ENCODE data around the gene TAF7L. TPM values are rescaled to one million over a fixed set of nuclear protein-coding genes. Genes with fewer than 3 reads are reported as not detected.
A peak's percentile ranks its signal among the peaks of the same experiment; 100 is the strongest.

TAF7L gene
- total RNA-seq, 1 experiment from 2014 or later, result not detected

DNA sequence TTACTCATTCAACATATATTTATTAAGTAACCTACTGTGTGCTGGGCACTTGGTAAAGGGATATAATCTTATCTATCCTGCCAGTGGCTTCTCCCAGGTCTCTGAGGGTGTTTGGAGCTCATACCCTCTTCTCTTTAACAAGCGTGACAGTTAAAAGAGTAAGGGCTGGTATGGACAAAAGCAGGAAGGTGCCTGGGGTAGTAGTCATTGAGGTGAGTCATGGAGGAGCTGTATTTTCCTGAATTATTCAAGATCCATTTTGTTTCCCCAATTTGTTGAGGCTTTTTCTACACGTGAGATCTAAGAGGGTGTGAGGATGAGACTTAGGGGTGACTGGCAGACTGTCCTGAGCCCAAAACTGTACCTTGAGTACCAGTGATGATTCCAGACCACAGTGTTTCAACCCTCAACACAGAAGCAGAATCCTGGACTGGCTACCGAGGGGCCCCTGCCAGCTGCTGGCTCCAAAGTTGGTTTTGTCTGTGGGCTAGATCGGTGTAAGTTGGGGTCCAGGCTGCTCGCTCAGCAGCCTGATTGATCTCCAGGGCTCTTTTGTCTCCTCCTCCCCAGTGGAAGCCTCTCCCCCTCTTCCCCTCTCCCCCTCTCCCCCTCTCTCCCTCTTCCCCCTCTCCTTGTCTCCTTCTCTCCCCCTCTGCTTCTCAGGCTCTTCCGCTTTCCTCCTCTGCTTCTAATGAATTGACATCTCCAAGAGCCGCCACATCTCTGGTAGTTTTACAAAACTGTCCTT lies 71.8 kb downstream of the TAF7L start, which contains the start of gene DRP2:
DRP2 (plus strand) TSS at position 671 of the 748 bp plus-strand sequence. CDS start 11,862 bp downstream, outside the sequence.
- Histone ChIP-seq H2BK20ac (ENCODE audit: low read depth, low read length, poor library complexity, severe bottlenecking) (no peak within 1 kb of the TSS), H3K9ac (ENCODE audit: extremely low read depth, insufficient read length, low read length) (no peak within 1 kb of the TSS), H4K5ac (ENCODE audit: insufficient read length, low read depth, low read length) (no peak within 1 kb of the TSS), H4K20me1 (ENCODE audit: control insufficient read depth, insufficient read depth, insufficient read length) (no peaks in the 10 kb centered on the region), H2BK12ac (ENCODE audit: insufficient read length, low read depth, low read length) (no peak within 1 kb of the TSS), H3K18ac (ENCODE audit: insufficient read length, low read depth, low read length) (no peak within 1 kb of the TSS), H3K4me1 (ENCODE audit: insufficient read depth, low read length) (no peaks in the 10 kb centered on the region), H3K9me3 (ENCODE audit: control insufficient read depth, low read depth, low read length) (peaks cover 48% of the 10 kb centered on the region), H3K4me2 (ENCODE audit: insufficient read depth, insufficient read length, low read length) (no peak within 1 kb of the TSS), H4K91ac (ENCODE audit: insufficient read length, low read depth, low read length) (no peak within 1 kb of the TSS), H2BK120ac (ENCODE audit: low read depth, low read length, poor library complexity, severe bottlenecking) (no peak within 1 kb of the TSS), H2AFZ (ENCODE audit: low read length) (no peak within 1 kb of the TSS), H2BK15ac (ENCODE audit: low read depth, low read length) (no peak within 1 kb of the TSS), H3K27me3 (ENCODE audit: insufficient read depth, low read length) (no peaks in the 10 kb centered on the region), H2BK5ac (ENCODE audit: insufficient read length, low read length) (no peak within 1 kb of the TSS), H3K79me2 (ENCODE audit: insufficient read depth, low read length) (no peaks in the 10 kb centered on the region), H3K56ac (ENCODE audit: insufficient read length, low read depth, low read length) (no peak within 1 kb of the TSS), H2AK5ac (ENCODE audit: insufficient read length, low read length) (no peak within 1 kb of the TSS), H3K4ac (ENCODE audit: low read depth, low read length) (no peak within 1 kb of the TSS), H3K14ac (ENCODE audit: insufficient read depth, low read length) (peak within 1 kb of the TSS; percentile 47; the same call in 1 of the 2 replicates), H3K23ac (ENCODE audit: insufficient read length, low read depth, low read length) (no peak within 1 kb of the TSS), H3K23me2 (ENCODE audit: insufficient read length, low read depth, low read length, poor library complexity, severe bottlenecking) (no peaks in the 10 kb centered on the region), H3K79me1 (ENCODE audit: insufficient read depth, low read depth, low read length, poor library complexity, severe bottlenecking) (no peaks in the 10 kb centered on the region), H3T11ph (ENCODE audit: low read length) (no peak within 1 kb of the TSS), H4K8ac (replicated peaks; ENCODE audit: insufficient read length, low read depth, low read length) (no peak within 1 kb of the TSS), H3K27ac (ENCODE audit: insufficient read length, low read depth, low read length) (no peak within 1 kb of the TSS)
- Mint-ChIP-seq H3K36me3 (ENCODE audit: insufficient read depth in 1 of 3, low read depth in 3 of 3) (peaks cover 0 to 1% (median 0%) of the 10 kb centered on the region in 3 experiments; a peak in 1 of 7 replicates), H3K27ac (no peak within 1 kb of the TSS; a peak in 1 of 7 replicates), H3K27me3 (ENCODE audit: low read depth) (no peaks in the 10 kb centered on the region; the same call in none of the 2 replicates), H3K4me1 (peaks cover 2 to 7% of the 10 kb centered on the region in 2 experiments; a peak in 1 of 4 replicates), H3K9me3 (peaks cover 60 to 66% of the 10 kb centered on the region in 2 experiments), H3K4me3 (peak within 1 kb of the TSS in 1 of 2 experiments; percentile 53; a peak in 3 of 5 replicates)
- no CpG with 5 or more reads among the region's 7 CpGs for WGBS (ENCODE audit: extremely low coverage, insufficient read length, low lambda C conversion rate)
- TF ChIP-seq, protein P1, sequence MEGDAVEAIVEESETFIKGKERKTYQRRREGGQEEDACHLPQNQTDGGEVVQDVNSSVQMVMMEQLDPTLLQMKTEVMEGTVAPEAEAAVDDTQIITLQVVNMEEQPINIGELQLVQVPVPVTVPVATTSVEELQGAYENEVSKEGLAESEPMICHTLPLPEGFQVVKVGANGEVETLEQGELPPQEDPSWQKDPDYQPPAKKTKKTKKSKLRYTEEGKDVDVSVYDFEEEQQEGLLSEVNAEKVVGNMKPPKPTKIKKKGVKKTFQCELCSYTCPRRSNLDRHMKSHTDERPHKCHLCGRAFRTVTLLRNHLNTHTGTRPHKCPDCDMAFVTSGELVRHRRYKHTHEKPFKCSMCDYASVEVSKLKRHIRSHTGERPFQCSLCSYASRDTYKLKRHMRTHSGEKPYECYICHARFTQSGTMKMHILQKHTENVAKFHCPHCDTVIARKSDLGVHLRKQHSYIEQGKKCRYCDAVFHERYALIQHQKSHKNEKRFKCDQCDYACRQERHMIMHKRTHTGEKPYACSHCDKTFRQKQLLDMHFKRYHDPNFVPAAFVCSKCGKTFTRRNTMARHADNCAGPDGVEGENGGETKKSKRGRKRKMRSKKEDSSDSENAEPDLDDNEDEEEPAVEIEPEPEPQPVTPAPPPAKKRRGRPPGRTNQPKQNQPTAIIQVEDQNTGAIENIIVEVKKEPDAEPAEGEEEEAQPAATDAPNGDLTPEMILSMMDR (conservative IDR thresholded peaks at IDR 0.05), result no peak
- DNase-seq, result no peak

Other genes starting within 250 kb of the TAF7L start
- gene TRMT2B, start 239.2 kb downstream of the TAF7L start, total RNA-seq (2021), result 13.7 and 16.0 TPM in 2 replicates
- 3.2 and 4.3 TPM in 2 replicates for gene TMEM35A, start 212.5 kb downstream of the TAF7L start, total RNA-seq (2021)
- 19.4 and 20.0 TPM in 2 replicates for gene CENPI, start 193.1 kb downstream of the TAF7L start, total RNA-seq (2021)
- gene DRP2, start 71.5 kb downstream of the TAF7L start, total RNA-seq (2021), result 0.04 TPM in 2 replicates
- gene TIMM8A, start 57.4 kb upstream of the TAF7L start, total RNA-seq (2021), result 38.9 and 40.2 TPM in 2 replicates
- 0.09 and 0.35 TPM in 2 replicates for gene BTK, start 94.9 kb upstream of the TAF7L start, total RNA-seq (2021)
- 411 and 428 TPM in 2 replicates for gene RPL36A, start 99.7 kb upstream of the TAF7L start, total RNA-seq (2021)
- 40.3 and 41.9 TPM in 2 replicates for gene GLA, start 116.6 kb upstream of the TAF7L start, total RNA-seq (2021)
- gene HNRNPH2, start 116.9 kb upstream of the TAF7L start, total RNA-seq (2021), result 60.2 and 63.2 TPM in 2 replicates
- gene ARMCX4, start 194.1 kb upstream of the TAF7L start, total RNA-seq (2021), result 17.0 and 17.3 TPM in 2 replicates